ENCODE measurements around the gene MRPL14. TPM values are rescaled to one million over a fixed set of nuclear protein-coding genes. Genes with fewer than 3 reads are reported as not detected.
"Not testable (repeated sequence)": the region's sequence is repeated elsewhere in the genome, so short reads cannot be mapped to it uniquely, and the experiment has no call there.

MRPL14 gene
- total and polyA plus RNA-seq, 4 donors, result 70.8 to 219 (median 101) TPM

DNA sequence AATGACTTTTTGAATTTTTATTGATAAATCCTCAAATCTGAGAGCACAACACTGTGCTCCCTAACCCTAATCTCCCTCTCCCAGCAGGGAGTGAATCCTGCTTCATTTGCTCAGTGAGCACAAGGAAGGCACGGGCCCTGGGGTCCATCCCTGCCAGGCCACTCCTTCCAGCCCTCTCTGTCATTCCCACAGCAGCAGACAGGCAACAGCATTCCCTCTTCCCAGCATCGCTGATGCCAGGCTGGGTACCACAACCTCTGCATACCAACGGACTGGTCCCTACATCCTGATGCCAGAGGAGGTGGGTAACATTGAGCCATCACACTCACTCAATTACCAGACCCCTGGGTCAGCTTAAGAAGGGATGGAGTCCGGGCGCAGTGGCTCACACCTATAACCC, 34.2 kb downstream of the MRPL14 start:
- Histone ChIP-seq H3K27ac (ENCODE audit: low read depth in 1 of 2, low read length in 1 of 2) (no peak overlapping the region), H3K36me3 (ENCODE audit: control insufficient read depth in 4 of 4, insufficient read depth in 4 of 4, low read length in 4 of 4) (peaks cover 0 to 9% (median 0%) of the 10 kb centered on the region in 4 donors), H3K9me3 (ENCODE audit: control insufficient read depth in 4 of 4, insufficient read depth in 3 of 4, low read length in 3 of 4) (no peaks in the 10 kb centered on the region), H3K4me1 (ENCODE audit: control insufficient read depth in 5 of 5, insufficient read depth in 5 of 5, low read length in 5 of 5) (peaks cover 0 to 3% (median 0%) of the 10 kb centered on the region in 5 donors), H3K9ac (ENCODE audit: insufficient read depth in 1 of 2, low read length in 2 of 2) (no peak overlapping the region), H3K4me3 (no peak overlapping the region), H3K27me3 (ENCODE audit: control insufficient read depth in 3 of 3, insufficient read depth in 3 of 3, low read length in 2 of 3) (no peaks in the 10 kb centered on the region)
- ATAC-seq (ENCODE audit: insufficient read depth, low FRiP score), result no peak
- no peak for DNase-seq
- TF ChIP-seq, protein P1, sequence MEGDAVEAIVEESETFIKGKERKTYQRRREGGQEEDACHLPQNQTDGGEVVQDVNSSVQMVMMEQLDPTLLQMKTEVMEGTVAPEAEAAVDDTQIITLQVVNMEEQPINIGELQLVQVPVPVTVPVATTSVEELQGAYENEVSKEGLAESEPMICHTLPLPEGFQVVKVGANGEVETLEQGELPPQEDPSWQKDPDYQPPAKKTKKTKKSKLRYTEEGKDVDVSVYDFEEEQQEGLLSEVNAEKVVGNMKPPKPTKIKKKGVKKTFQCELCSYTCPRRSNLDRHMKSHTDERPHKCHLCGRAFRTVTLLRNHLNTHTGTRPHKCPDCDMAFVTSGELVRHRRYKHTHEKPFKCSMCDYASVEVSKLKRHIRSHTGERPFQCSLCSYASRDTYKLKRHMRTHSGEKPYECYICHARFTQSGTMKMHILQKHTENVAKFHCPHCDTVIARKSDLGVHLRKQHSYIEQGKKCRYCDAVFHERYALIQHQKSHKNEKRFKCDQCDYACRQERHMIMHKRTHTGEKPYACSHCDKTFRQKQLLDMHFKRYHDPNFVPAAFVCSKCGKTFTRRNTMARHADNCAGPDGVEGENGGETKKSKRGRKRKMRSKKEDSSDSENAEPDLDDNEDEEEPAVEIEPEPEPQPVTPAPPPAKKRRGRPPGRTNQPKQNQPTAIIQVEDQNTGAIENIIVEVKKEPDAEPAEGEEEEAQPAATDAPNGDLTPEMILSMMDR (IDR thresholded peaks at IDR 0.05; ENCODE audit: control extremely low read depth, extremely low read depth), result no peak
- 95 to 97% methylated on average over 5 of the region's 5 CpGs for WGBS, 2 donors

DNA sequence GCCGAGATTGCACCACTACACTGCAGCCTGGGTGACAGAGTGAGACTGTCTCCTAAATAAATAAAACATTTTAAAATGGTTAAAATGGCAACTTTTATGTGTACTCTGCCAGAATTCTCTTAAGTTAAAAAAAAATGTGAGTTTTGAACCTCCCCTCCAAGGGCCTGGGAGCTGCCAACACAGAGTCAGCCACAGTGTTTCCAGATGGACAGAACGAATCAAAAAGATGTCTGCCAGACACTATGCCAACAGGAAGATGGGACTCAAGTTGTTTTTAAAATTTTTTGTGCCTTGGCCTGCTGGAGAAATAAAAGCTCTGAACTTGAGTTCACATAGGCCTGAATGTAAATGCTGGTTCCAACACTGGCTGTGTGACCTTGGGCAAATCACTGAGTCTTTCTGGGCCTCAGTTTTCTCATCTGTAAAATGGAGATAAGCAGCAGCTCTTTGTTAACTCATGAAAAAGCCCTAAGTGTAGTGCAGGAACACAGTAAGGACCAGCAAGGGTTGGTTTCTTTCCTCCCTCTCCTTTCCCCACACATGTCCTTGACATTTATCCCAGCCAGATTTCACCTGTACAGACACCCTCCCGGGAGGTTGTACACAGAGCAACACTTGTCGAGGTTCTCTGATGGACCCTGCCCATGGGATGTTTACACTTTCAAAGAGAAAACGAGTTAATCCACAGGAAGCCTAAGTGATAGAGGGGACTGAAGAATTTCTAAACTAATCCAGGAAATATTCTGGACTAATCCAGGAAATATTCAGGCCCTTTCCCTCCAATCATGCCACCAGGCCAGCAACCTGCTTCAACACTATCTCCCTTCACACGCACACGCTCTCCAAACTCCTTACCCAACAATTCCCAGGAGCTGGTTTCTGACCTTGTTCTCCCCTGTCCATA, 35.0 kb downstream of the MRPL14 start:
- peaks cover 0 to 9% (median 0%) of the 10 kb centered on the region in 4 donors for H3K36me3 ChIP-seq (ENCODE audit: control insufficient read depth in 4 of 4, insufficient read depth in 4 of 4, low read length in 4 of 4)
- no peak overlapping the region for H3K4me3 ChIP-seq
- no peak for DNase-seq
- H3K9ac ChIP-seq (ENCODE audit: insufficient read depth in 1 of 2, low read length in 2 of 2), result no peak overlapping the region
- H3K4me1 ChIP-seq (ENCODE audit: control insufficient read depth in 5 of 5, insufficient read depth in 5 of 5, low read length in 5 of 5), result peaks cover 0 to 3% (median 0%) of the 10 kb centered on the region in 5 donors
- WGBS, 2 donors, result 76 to 87% methylated on average over 7 of the region's 7 CpGs
- no peaks in the 10 kb centered on the region for H3K27me3 ChIP-seq (ENCODE audit: control insufficient read depth in 3 of 3, insufficient read depth in 3 of 3, low read length in 2 of 3)
- no peaks in the 10 kb centered on the region for H3K9me3 ChIP-seq (ENCODE audit: control insufficient read depth in 4 of 4, insufficient read depth in 3 of 4, low read length in 3 of 4)
- TF ChIP-seq, protein P1 (IDR thresholded peaks at IDR 0.05; ENCODE audit: control extremely low read depth, extremely low read depth), result no peak
- no peak overlapping the region for H3K27ac ChIP-seq (ENCODE audit: low read depth in 1 of 2, low read length in 1 of 2)
- no peak for ATAC-seq (ENCODE audit: insufficient read depth, low FRiP score)

DNA sequence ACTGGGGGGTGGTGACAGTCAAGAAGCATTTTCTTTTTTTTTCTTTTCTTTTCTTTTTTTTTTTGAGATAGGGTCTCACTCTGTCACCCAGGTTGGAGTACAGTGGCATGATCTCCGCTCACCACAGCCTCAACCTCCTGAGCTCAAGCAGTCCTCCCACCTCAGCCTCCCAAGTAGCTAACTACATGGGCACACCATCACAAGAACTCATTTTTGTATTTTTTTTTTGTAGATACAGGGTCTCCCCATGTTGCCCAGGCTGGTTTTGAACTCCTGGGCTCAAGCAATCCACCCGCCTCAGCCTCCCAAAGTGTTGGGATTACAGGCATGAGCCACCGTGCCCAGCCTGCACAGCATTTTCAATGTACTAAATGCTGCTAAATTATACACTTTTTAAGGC, 35.9 kb downstream of the MRPL14 start:
- not testable (repeated sequence) for H3K4me3 ChIP-seq; H3K27ac ChIP-seq (ENCODE audit: low read depth in 1 of 2, low read length in 1 of 2); H3K4me1 ChIP-seq (ENCODE audit: control insufficient read depth in 5 of 5, insufficient read depth in 5 of 5, low read length in 5 of 5); ATAC-seq (ENCODE audit: insufficient read depth, low FRiP score); DNase-seq; H3K9me3 ChIP-seq (ENCODE audit: control insufficient read depth in 4 of 4, insufficient read depth in 3 of 4, low read length in 3 of 4); H3K36me3 ChIP-seq (ENCODE audit: control insufficient read depth in 4 of 4, insufficient read depth in 4 of 4, low read length in 4 of 4); H3K9ac ChIP-seq (ENCODE audit: insufficient read depth in 1 of 2, low read length in 2 of 2); H3K27me3 ChIP-seq (ENCODE audit: control insufficient read depth in 3 of 3, insufficient read depth in 3 of 3, low read length in 2 of 3)
- 94 to 96% methylated on average over 3 of the region's 3 CpGs for WGBS, 2 donors

DNA sequence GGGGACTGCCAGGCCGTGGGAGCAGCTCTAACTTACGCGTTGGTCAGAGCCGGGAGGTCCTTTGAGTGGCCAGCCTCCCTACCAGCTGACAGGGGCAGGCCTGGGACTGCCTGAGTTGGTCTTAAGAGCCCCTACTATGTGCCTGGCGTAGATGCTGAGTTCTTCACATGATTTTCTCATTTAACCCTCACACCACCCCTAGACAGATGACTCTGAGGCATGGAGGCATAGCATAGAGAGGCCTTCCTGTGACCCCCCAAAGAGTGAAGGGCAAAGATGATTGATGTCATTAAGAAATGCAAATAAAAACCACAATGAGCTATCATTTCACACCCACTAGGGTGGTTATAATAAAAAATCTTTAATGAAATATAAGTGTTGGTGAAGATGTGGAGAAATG, 36.8 kb downstream of the MRPL14 start:
- Histone ChIP-seq H3K4me1 (ENCODE audit: control insufficient read depth in 5 of 5, insufficient read depth in 5 of 5, low read length in 5 of 5) (peaks cover 0 to 3% (median 0%) of the 10 kb centered on the region in 5 donors), H3K4me3 (no peak overlapping the region), H3K27ac (ENCODE audit: low read depth in 1 of 2, low read length in 1 of 2) (no peak overlapping the region), H3K36me3 (ENCODE audit: control insufficient read depth in 4 of 4, insufficient read depth in 4 of 4, low read length in 4 of 4) (peaks cover 0 to 9% (median 0%) of the 10 kb centered on the region in 4 donors), H3K9ac (ENCODE audit: insufficient read depth in 1 of 2, low read length in 2 of 2) (no peak overlapping the region), H3K27me3 (ENCODE audit: control insufficient read depth in 3 of 3, insufficient read depth in 3 of 3, low read length in 2 of 3) (no peaks in the 10 kb centered on the region), H3K9me3 (ENCODE audit: control insufficient read depth in 4 of 4, insufficient read depth in 3 of 4, low read length in 3 of 4) (no peaks in the 10 kb centered on the region)
- TF ChIP-seq, protein P1 (IDR thresholded peaks at IDR 0.05; ENCODE audit: control extremely low read depth, extremely low read depth), result no peak
- ATAC-seq (ENCODE audit: insufficient read depth, low FRiP score), result no peak
- WGBS, 2 donors, result 87 to 92% methylated on average over 5 of the region's 5 CpGs
- DNase-seq, result no peak

All from lung (tissue), 12 donors.